Body of pancreas (tissue), 4 donors: Measurements from ENCODE around the gene MTX1. TPM values are rescaled to one million over a fixed set of nuclear protein-coding genes. Genes with fewer than 3 reads are reported as not detected.
A peak's percentile ranks its signal among the peaks of the same experiment; 100 is the strongest.
"Not testable (repeated sequence)": the region's sequence is repeated elsewhere in the genome, so short reads cannot be mapped to it uniquely, and the experiment has no call there.

ENCODE experiments used
- ATAC-seq: fragments of 150-250 bp; one replicate; pipeline ENCODE4 v1.9.1; 2016
- DNase-seq, 4 donors: peaks; one replicate each; pipeline ENCODE4 v3.0.0-alpha.2; 2019
- H3K27ac ChIP-seq, 4 donors: fragments of 200-600 bp; sonication (generic); 1 replicate in 3 of 4; 2 replicates in 1 of 4; pipeline versions ENCODE4 v1.5.1 to v1.6.1; 2016 to 2019; ENCODE audit warnings: mild to moderate bottlenecking in 1 of 4, mixed read lengths in 1 of 4, moderate library complexity in 1 of 4
- H3K27me3 ChIP-seq, 2 donors: fragments of 200-600 bp; sonication (generic); one replicate each; pipeline ENCODE4 v1.6.0; 2016; ENCODE audit warnings: mild to moderate bottlenecking in 1 of 2
- H3K36me3 ChIP-seq, 2 donors: fragments of 200-600 bp; sonication (generic); replicated peaks in 1 of 2; 2 replicates each; pipeline ENCODE4 v1.5.1; 2016; ENCODE audit warnings: low read depth in 2 of 2; ENCODE audit not compliant: insufficient read depth in 1 of 2
- H3K4me1 ChIP-seq: fragments of 200-600 bp; sonication (generic); one replicate; pipeline ENCODE4 v1.6.0; 2016
- H3K4me3 ChIP-seq, 2 donors: fragments of 200-600 bp; sonication (generic); 1 replicate in 1 of 2; 2 replicates in 1 of 2; pipeline ENCODE4 v1.5.1; 2016 to 2019
- H3K9me3 ChIP-seq, 3 donors: fragments of 200-600 bp; sonication (generic); 1 replicate in 2 of 3; 2 replicates in 1 of 3; pipeline ENCODE4 v1.5.1; 2016
- POLR2A ChIP-seq, 3 donors: fragments of 450-650 bp; IDR thresholded peaks; one replicate each; pipeline ENCODE4 v1.6.1; 2016; ENCODE audit warnings: antibody characterized with exemption in 3 of 3, mild to moderate bottlenecking in 2 of 3
- WGBS, 2 donors: methylation state at CpG; one replicate each; pipeline ENCODE4 v1.1.5; 2017; 5-methylcytosine and 5-hydroxymethylcytosine counted together
- intact Hi-C: fragments of 100-400 bp; cut with DNase I; formaldehyde crosslinking; loops from one replicate; pipeline ENCODE4 v1.15.1; 2023
- total RNA-seq, 2 donors: library from RNA; depleted of rRNA; stranded (reverse); fragments of >200 nt; gene quantifications; one replicate each; pipeline ENCODE4 v1.1.0, GENCODE V29; 2016
- TF ChIP-seq, protein P1 (sequence below), 7 experiments: fragments of 450-650 bp in 4 of 7; fragments of 200-600 bp in 3 of 7; sonication (generic) in 3 of 7; IDR thresholded peaks; one replicate each; pipeline ENCODE4 v1.5.1; 2016 to 2019; ENCODE audit warnings: antibody characterized with exemption in 7 of 7

Gene MTX1
- total RNA-seq, 2 donors from 2014 or later = 5.9 to 16.3 TPM

DNA sequence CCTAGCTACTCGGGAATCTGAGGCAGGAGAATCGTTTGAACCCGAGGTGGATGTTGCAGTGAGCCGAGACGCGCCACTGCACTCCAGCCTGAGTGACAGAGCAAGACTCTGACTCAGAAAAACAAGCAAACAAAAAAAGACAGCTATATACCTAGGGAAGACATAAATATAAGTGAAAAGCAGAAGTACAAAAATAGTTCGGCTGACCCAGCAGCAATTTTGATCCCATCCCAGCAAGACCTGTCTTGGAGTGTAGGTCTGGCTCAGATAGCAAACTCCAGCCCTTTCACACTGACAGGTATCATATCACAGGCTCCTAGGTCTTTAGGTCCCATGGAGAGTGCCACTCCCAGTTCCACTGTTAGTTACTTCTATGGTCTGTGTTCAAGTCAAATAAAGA is 14.6 kb downstream of the MTX1 start:
- TF ChIP-seq, protein P1, sequence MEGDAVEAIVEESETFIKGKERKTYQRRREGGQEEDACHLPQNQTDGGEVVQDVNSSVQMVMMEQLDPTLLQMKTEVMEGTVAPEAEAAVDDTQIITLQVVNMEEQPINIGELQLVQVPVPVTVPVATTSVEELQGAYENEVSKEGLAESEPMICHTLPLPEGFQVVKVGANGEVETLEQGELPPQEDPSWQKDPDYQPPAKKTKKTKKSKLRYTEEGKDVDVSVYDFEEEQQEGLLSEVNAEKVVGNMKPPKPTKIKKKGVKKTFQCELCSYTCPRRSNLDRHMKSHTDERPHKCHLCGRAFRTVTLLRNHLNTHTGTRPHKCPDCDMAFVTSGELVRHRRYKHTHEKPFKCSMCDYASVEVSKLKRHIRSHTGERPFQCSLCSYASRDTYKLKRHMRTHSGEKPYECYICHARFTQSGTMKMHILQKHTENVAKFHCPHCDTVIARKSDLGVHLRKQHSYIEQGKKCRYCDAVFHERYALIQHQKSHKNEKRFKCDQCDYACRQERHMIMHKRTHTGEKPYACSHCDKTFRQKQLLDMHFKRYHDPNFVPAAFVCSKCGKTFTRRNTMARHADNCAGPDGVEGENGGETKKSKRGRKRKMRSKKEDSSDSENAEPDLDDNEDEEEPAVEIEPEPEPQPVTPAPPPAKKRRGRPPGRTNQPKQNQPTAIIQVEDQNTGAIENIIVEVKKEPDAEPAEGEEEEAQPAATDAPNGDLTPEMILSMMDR (IDR thresholded peaks at IDR 0.05) = no peak
- TF ChIP-seq POLR2A (IDR thresholded peaks at IDR 0.05) = no peak
- intact Hi-C loops = loop anchor here (10.0 kb wide), 1 partner anchor 48 kb away; the partner anchor contains the start of genes KRTCAP2 and TRIM46
- no peaks in the 10 kb centered on the region for H3K36me3 ChIP-seq
- no peaks in the 10 kb centered on the region for H3K9me3 ChIP-seq
- no peaks in the 10 kb centered on the region for H3K27me3 ChIP-seq
- DNase-seq (no peak), ATAC-seq (no peak)
- no peak overlapping the region for H3K27ac ChIP-seq
- 52 to 72% methylated on average over 7 of the region's 7 CpGs for WGBS, 2 donors
- peaks cover 29% of the 10 kb centered on the region for H3K4me1 ChIP-seq
- H3K4me3 ChIP-seq = no peak overlapping the region

DNA sequence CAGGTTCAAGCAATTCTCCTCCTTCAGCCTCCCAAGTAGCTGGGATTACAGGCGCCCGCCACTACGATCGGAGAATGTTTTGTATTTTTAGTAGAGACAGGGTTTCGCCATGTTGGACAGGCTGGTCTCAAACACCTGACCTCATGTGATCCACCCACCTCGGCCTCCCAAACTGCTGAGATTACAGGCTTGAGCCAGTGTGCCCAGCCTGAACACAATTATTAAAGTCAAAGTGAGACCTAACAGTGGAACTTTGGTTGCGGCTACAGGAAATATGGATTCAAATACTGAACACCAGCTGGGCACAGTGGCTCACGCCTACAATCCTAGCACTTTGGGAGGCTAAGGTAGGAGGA is 16.9 kb downstream of the MTX1 start:
- H3K4me3 ChIP-seq, ATAC-seq, H3K27me3 ChIP-seq, H3K9me3 ChIP-seq, H3K36me3 ChIP-seq, DNase-seq: not testable (repeated sequence)
- 91% methylated on average over 8 of the region's 8 CpGs for WGBS, 2 donors
- peak overlapping the region in 1 of 4 donors; percentile 58 for H3K27ac ChIP-seq
- intact Hi-C loops = loop anchor here (10.0 kb wide), 1 partner anchor 51 kb away; the partner anchor contains the start of genes KRTCAP2 and TRIM46
- peaks cover 19% of the 10 kb centered on the region for H3K4me1 ChIP-seq

DNA sequence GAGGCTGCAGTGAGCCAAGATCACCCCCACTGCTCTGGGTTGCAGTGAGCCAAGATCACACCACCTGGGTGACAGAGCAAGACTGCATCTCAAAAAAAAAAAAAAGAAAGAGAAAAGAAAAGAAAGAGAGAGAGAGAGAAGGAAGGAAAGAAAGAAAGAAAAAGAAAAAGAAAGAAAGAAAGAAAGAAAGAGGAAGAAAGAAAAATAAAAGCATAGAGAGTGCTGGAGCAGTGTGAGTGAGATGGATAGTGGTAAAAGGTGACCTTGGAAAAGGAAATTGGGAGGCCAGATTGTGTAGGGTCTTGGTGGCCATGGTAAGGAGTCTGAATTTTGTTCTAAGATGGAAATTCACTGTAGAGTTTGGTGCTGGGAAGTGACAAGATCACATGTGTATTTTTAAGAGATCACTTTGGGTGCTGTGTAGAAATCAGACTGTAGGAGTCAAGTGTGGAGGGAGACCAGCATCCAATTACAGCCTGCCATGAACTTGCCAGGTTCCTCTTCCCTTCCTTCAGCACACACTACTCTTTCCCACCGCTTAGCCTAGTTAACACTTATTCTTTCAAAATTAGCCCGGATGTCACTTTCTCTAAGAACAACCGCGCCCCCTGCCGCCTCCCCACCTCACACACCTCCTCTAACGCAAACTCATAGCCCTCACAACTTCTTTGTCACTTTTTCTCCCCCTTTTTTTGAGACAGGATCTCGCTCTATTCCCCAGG is 17.9 kb downstream of the MTX1 start:
- intact Hi-C loops = loop anchor here (10.0 kb wide), 1 partner anchor 52 kb away; the partner anchor contains the start of genes KRTCAP2 and TRIM46
- Histone ChIP-seq H3K4me1 (peaks cover 19% of the 10 kb centered on the region), H3K4me3 (peak overlapping the region in 1 of 2 donors; percentile 65), H3K27me3 (no peaks in the 10 kb centered on the region), H3K27ac (peak overlapping the region; percentile 28 to 88 (median 68)), H3K9me3 (no peaks in the 10 kb centered on the region), H3K36me3 (no peaks in the 10 kb centered on the region)
- peak; percentile 26 for ATAC-seq
- no peak for TF ChIP-seq POLR2A (IDR thresholded peaks at IDR 0.05)
- TF ChIP-seq, protein P1 (IDR thresholded peaks at IDR 0.05) = peak in 6 of 7 experiments; percentile 24 to 81 (median 58)
- WGBS, 2 donors = 0% methylated on average over 7 of the region's 7 CpGs
- DNase-seq = peak; percentile 72 to 82 (median 77)

DNA sequence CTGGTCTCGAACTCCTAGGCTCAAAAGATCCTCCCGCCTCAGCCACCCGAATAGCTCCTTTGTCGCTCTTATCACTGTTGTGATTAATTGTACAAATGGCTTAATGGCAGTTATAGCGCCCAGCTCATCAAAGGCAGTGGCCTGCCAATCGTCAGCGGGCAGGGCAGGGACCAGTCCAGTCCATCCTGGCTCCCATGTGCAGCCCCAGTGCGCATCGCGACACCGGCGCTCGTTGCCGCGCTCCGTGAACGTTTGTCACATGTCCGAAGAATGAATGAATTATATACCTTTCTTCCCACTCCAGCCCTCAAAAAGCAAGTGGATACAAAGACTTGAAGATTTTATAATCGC is 18.4 kb downstream of the MTX1 start:
- Histone ChIP-seq H3K27ac (peak overlapping the region; percentile 28 to 88 (median 68)), H3K36me3 (no peaks in the 10 kb centered on the region), H3K4me3 (peak overlapping the region in 1 of 2 donors; percentile 65), H3K4me1 (peaks cover 20% of the 10 kb centered on the region), H3K9me3 (no peaks in the 10 kb centered on the region), H3K27me3 (no peaks in the 10 kb centered on the region)
- WGBS, 2 donors = 0% methylated on average over 16 to 19 of the region's 19 CpGs
- DNase-seq (peak; percentile 41 to 49 (median 44)), ATAC-seq (peak; percentile 38)
- TF ChIP-seq, protein P1 (IDR thresholded peaks at IDR 0.05) = peak in 1 of 7 experiments; percentile 6
- no peak for TF ChIP-seq POLR2A (IDR thresholded peaks at IDR 0.05)
- intact Hi-C loops = loop anchor here (10.0 kb wide), 1 partner anchor 52 kb away; the partner anchor contains the start of genes KRTCAP2 and TRIM46

DNA sequence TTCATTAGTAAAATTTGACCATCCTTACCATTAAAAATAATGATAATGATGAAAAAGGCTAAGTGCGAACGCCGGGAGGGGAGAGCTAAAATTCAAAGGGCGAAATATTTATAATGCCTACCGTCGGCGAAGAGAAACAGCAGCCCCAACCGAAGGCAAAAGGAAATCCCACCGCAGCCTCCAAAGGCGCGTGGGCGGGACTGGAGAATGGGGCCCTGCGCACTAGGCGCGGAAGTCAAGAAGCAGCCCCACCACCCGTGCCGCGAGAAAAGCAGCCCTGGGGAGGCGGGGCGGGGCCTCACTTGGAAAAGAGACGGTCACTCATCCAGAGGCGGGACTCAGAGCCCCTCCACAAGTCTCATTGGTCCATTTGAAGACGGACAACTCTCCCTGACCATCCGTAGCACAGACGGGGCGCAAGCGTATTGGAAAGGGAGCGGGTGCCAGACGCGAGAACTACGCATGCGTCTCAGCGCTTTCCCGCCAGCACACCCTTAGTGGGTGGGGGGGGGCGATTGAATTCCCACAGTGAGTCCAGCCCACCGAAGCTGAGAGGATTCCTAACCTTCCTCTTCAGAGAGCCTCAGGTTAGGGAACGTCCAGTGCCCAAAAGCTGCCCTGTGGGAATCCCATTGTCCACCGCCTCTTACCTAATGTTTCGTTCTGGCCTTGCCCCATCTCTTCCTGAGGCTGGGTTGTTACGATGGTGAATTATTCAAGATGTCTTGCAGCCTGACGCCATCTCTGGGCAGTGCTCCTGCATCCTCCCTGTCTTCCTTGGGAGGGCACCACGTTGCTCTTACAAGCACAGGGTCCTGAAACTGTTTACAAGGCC is 19.0 kb downstream of the MTX1 start:
- Histone ChIP-seq H3K4me3 (peak overlapping the region in 1 of 2 donors; percentile 65), H3K4me1 (peaks cover 26% of the 10 kb centered on the region), H3K9me3 (no peaks in the 10 kb centered on the region), H3K27ac (peak overlapping the region; percentile 50 to 88 (median 68)), H3K36me3 (no peaks in the 10 kb centered on the region), H3K27me3 (no peaks in the 10 kb centered on the region)
- WGBS, 2 donors = 2% methylated on average over 32 to 41 of the region's 42 CpGs
- peak; percentile 99 for ATAC-seq
- intact Hi-C loops = loop anchor here (10.0 kb wide), 1 partner anchor 53 kb away; the partner anchor contains the start of genes KRTCAP2 and TRIM46
- peak; percentile 98 to 99 (median 98) for DNase-seq
- TF ChIP-seq POLR2A (IDR thresholded peaks at IDR 0.05) = peak; percentile 24 to 79 (median 71)
- TF ChIP-seq, protein P1 (IDR thresholded peaks at IDR 0.05) = no peak
